ENCODE results near the gene SESN1. TPM values are rescaled to one million over a fixed set of nuclear protein-coding genes. Genes with fewer than 3 reads are reported as not detected.
"Not testable (repeated sequence)": the region's sequence is repeated elsewhere in the genome, so short reads cannot be mapped to it uniquely, and the experiment has no call there.

SESN1 gene
- total RNA-seq, 1 donor from 2014 or later = 27.3 TPM

DNA sequence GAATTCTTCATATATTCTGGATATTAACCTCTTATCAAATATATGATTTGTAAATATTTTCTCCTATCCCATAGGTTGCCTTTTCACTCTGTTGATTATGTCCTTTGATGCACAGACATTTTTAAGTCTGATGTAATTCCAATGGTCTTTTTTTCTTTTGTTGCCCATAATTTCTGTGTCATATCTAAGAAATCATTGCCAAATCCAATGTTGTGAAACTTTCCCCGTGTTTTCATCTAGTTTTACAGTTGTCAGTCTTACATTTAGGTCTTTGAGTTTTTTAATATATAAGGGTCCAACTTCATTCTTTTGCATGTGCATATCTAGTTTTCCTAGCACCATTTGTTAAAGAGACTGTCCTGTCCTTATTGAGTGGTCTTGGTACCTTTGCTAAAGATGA, 111.5 kb downstream of the SESN1 start:
- no peak overlapping the region for H3K9ac ChIP-seq (ENCODE audit: low read length)
- no peak overlapping the region for H3K27ac Mint-ChIP-seq (ENCODE audit: unreplicated experiment)
- no peaks in the 10 kb centered on the region for H3K27me3 Mint-ChIP-seq (ENCODE audit: low read depth, unreplicated experiment)
- no peaks in the 10 kb centered on the region for H3K27me3 ChIP-seq (ENCODE audit: insufficient read depth, low read length)
- H2AFZ ChIP-seq (ENCODE audit: low read depth, low read length) = no peak overlapping the region
- H3K27ac ChIP-seq (ENCODE audit: low read depth, low read length) = no peak overlapping the region
- TF ChIP-seq EZH2 (IDR thresholded peaks at IDR 0.05; ENCODE audit: insufficient read depth, low read length) = no peak
- TF ChIP-seq, protein P1, sequence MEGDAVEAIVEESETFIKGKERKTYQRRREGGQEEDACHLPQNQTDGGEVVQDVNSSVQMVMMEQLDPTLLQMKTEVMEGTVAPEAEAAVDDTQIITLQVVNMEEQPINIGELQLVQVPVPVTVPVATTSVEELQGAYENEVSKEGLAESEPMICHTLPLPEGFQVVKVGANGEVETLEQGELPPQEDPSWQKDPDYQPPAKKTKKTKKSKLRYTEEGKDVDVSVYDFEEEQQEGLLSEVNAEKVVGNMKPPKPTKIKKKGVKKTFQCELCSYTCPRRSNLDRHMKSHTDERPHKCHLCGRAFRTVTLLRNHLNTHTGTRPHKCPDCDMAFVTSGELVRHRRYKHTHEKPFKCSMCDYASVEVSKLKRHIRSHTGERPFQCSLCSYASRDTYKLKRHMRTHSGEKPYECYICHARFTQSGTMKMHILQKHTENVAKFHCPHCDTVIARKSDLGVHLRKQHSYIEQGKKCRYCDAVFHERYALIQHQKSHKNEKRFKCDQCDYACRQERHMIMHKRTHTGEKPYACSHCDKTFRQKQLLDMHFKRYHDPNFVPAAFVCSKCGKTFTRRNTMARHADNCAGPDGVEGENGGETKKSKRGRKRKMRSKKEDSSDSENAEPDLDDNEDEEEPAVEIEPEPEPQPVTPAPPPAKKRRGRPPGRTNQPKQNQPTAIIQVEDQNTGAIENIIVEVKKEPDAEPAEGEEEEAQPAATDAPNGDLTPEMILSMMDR (IDR thresholded peaks at IDR 0.05; ENCODE audit: insufficient read depth, low read depth, low read length) = no peak
- no peak overlapping the region for H3K4me2 ChIP-seq (ENCODE audit: low read length)
- no peak for FAIRE-seq
- no peaks in the 10 kb centered on the region for H4K20me1 ChIP-seq (ENCODE audit: insufficient read depth, low read length)
- peaks cover 8% of the 10 kb centered on the region for H3K36me3 ChIP-seq (ENCODE audit: insufficient read depth, low read length)
- H3K4me3 ChIP-seq (ENCODE audit: insufficient read depth, low read depth, low read length) = no peak overlapping the region
- H3K9me3 ChIP-seq (ENCODE audit: insufficient read depth, low read depth, low read length) = no peaks in the 10 kb centered on the region
- no peak for DNase-seq (ENCODE audit: low read depth)
- peaks cover 3% of the 10 kb centered on the region for H3K36me3 Mint-ChIP-seq (ENCODE audit: low read depth, unreplicated experiment)
- no peaks in the 10 kb centered on the region for H3K4me1 ChIP-seq (ENCODE audit: insufficient read depth, low read length)
- no peaks in the 10 kb centered on the region for H3K4me1 Mint-ChIP-seq (ENCODE audit: low read depth, unreplicated experiment)
- no peak overlapping the region for H3K4me3 Mint-ChIP-seq (ENCODE audit: unreplicated experiment)
- H3K79me2 ChIP-seq (ENCODE audit: insufficient read depth, low read length) = no peaks in the 10 kb centered on the region
- H3K9me3 Mint-ChIP-seq (ENCODE audit: unreplicated experiment) = peaks cover 9% of the 10 kb centered on the region

DNA sequence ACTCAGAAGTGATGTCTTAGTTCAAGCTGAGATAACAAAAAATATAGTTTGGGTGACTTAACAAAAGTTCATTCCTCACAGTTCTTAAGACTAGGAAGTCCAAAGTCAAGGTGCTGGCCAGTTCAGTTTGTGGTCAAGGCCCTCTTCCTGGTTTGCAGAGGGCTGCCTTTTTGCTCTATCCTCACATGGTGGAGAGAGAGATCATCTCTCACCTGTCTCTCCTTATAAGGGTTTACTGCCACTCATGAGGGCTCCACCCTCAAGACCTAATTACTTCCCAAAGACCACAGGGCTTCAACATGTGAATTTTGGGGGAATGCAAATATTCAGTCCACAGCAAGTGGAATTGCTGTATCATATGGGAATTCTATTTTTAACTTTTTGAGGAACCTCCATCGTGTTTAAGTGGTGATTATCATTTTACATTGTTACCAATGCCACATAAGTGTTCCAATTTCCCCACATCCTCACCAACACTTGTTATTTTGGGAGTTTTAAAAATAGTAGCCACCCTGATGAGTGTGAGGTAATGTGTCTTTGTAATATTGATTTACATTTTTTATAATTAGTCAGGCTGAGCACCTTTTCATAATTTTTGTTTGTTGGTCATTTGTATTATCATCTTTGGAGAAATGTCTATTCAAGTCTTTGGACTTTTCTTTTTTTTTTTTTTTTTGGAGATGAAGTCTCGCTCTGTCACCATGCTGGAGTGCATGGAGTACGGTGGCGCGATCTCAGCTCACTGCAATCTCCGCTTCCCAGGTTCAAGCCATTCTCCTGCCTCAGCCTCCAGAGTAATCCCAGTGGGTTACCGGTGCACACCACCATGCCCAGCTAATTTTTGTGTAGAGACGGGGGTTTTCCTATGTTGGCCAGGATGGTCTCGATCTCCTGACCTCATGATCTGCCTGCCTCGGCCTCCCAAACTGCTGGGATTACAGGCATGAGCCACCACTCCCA, 112.2 kb downstream of the SESN1 start:
- H3K9ac ChIP-seq (ENCODE audit: low read length) = no peak overlapping the region
- no peak overlapping the region for H2AFZ ChIP-seq (ENCODE audit: low read depth, low read length)
- H3K4me3 ChIP-seq (ENCODE audit: insufficient read depth, low read depth, low read length) = no peak overlapping the region
- H3K9me3 ChIP-seq (ENCODE audit: insufficient read depth, low read depth, low read length) = no peaks in the 10 kb centered on the region
- no peak overlapping the region for H3K27ac ChIP-seq (ENCODE audit: low read depth, low read length)
- TF ChIP-seq, protein P1 (IDR thresholded peaks at IDR 0.05; ENCODE audit: insufficient read depth, low read depth, low read length) = no peak
- TF ChIP-seq EZH2 (IDR thresholded peaks at IDR 0.05; ENCODE audit: insufficient read depth, low read length) = no peak
- H3K79me2 ChIP-seq (ENCODE audit: insufficient read depth, low read length) = no peaks in the 10 kb centered on the region
- Mint-ChIP-seq H3K36me3 (ENCODE audit: low read depth, unreplicated experiment) (no peaks in the 10 kb centered on the region), H3K4me1 (ENCODE audit: low read depth, unreplicated experiment) (no peaks in the 10 kb centered on the region), H3K27me3 (ENCODE audit: low read depth, unreplicated experiment) (no peaks in the 10 kb centered on the region), H3K9me3 (ENCODE audit: unreplicated experiment) (peaks cover 12% of the 10 kb centered on the region), H3K27ac (ENCODE audit: unreplicated experiment) (no peak overlapping the region), H3K4me3 (ENCODE audit: unreplicated experiment) (no peak overlapping the region)
- FAIRE-seq = no peak
- H4K20me1 ChIP-seq (ENCODE audit: insufficient read depth, low read length) = no peaks in the 10 kb centered on the region
- H3K4me2 ChIP-seq (ENCODE audit: low read length) = no peak overlapping the region
- DNase-seq (ENCODE audit: low read depth) = no peak
- no peaks in the 10 kb centered on the region for H3K4me1 ChIP-seq (ENCODE audit: insufficient read depth, low read length)
- H3K36me3 ChIP-seq (ENCODE audit: insufficient read depth, low read length) = peaks cover 7% of the 10 kb centered on the region
- H3K27me3 ChIP-seq (ENCODE audit: insufficient read depth, low read length) = no peaks in the 10 kb centered on the region

DNA sequence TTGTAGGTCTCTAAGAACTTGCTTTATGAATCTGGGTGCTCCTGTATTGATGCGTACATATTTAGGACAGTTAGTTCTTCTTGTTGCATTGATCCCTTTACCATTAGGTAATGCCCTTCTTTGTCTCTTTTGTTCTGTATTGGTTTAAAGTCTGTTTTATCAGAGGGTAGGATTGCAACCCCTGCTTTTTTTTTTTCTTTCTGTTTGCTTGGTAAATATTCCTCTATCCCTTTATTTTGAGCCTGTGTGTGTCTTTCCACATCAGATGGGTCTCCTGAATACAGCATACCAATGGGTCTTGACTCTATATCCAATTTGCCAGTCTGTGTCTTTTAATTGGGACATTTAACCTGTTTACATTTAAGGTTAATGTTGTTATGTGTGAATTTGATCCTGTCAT, 116.0 kb downstream of the SESN1 start:
- H3K4me3 Mint-ChIP-seq (ENCODE audit: unreplicated experiment); H3K27ac Mint-ChIP-seq (ENCODE audit: unreplicated experiment); H3K4me1 ChIP-seq (ENCODE audit: insufficient read depth, low read length); H3K9me3 ChIP-seq (ENCODE audit: insufficient read depth, low read depth, low read length); DNase-seq (ENCODE audit: low read depth); H2AFZ ChIP-seq (ENCODE audit: low read depth, low read length); H3K36me3 ChIP-seq (ENCODE audit: insufficient read depth, low read length); H3K4me1 Mint-ChIP-seq (ENCODE audit: low read depth, unreplicated experiment); H3K27me3 Mint-ChIP-seq (ENCODE audit: low read depth, unreplicated experiment); H3K27ac ChIP-seq (ENCODE audit: low read depth, low read length); H3K36me3 Mint-ChIP-seq (ENCODE audit: low read depth, unreplicated experiment); H3K9ac ChIP-seq (ENCODE audit: low read length); H3K4me3 ChIP-seq (ENCODE audit: insufficient read depth, low read depth, low read length); H3K79me2 ChIP-seq (ENCODE audit: insufficient read depth, low read length); FAIRE-seq; H3K4me2 ChIP-seq (ENCODE audit: low read length); H3K27me3 ChIP-seq (ENCODE audit: insufficient read depth, low read length); H4K20me1 ChIP-seq (ENCODE audit: insufficient read depth, low read length): not testable (repeated sequence)
- peaks cover 24% of the 10 kb centered on the region for H3K9me3 Mint-ChIP-seq (ENCODE audit: unreplicated experiment)

Data from astrocyte (in vitro differentiated cells and primary cell).